Adrenal gland (tissue), 5 donors: ENCODE measurements around the gene SPAG6.

Experiments
- CTCF ChIP-seq, 6 experiments: fragments of 450-650 bp in 4 of 6; fragments of 200-600 bp in 2 of 6; sonication (generic) in 1 of 6; IDR thresholded peaks; 1 replicate in 5 of 6; 2 replicates in 1 of 6; pipeline versions ENCODE4 v1.5.1 to v1.8.0; 2016 to 2021; ENCODE audit warnings: antibody characterized with exemption in 6 of 6, mild to moderate bottlenecking in 2 of 6, moderate library complexity in 1 of 6
- POLR2A ChIP-seq, 2 donors: fragments of 450-650 bp; IDR thresholded peaks; one replicate each; pipeline ENCODE4 v1.6.1; 2017; ENCODE audit warnings: antibody characterized with exemption in 2 of 2, mild to moderate bottlenecking in 2 of 2, moderate library complexity in 1 of 2
- donor health status: DM: no; HTN: no; CAD: no.

- TF ChIP-seq CTCF (IDR thresholded peaks at IDR 0.05): no peak
- no peak for TF ChIP-seq POLR2A (IDR thresholded peaks at IDR 0.05)
Measured at GRCh38 chr10:22342421-22342820, 2.9 kb upstream of the SPAG6 start.
